ENCODE data around the gene PGK1. TPM values are rescaled to one million over a fixed set of nuclear protein-coding genes. Genes with fewer than 3 reads are reported as not detected.
A peak's percentile ranks its signal among the peaks of the same experiment; 100 is the strongest.

PGK1 gene
- total and polyA plus RNA-seq, 9 of the 15 experiments (the other 6 are each of a cell fraction or from before 2014, with no cell fraction given) = 199 to 1,378 (median 378) TPM

DNA sequence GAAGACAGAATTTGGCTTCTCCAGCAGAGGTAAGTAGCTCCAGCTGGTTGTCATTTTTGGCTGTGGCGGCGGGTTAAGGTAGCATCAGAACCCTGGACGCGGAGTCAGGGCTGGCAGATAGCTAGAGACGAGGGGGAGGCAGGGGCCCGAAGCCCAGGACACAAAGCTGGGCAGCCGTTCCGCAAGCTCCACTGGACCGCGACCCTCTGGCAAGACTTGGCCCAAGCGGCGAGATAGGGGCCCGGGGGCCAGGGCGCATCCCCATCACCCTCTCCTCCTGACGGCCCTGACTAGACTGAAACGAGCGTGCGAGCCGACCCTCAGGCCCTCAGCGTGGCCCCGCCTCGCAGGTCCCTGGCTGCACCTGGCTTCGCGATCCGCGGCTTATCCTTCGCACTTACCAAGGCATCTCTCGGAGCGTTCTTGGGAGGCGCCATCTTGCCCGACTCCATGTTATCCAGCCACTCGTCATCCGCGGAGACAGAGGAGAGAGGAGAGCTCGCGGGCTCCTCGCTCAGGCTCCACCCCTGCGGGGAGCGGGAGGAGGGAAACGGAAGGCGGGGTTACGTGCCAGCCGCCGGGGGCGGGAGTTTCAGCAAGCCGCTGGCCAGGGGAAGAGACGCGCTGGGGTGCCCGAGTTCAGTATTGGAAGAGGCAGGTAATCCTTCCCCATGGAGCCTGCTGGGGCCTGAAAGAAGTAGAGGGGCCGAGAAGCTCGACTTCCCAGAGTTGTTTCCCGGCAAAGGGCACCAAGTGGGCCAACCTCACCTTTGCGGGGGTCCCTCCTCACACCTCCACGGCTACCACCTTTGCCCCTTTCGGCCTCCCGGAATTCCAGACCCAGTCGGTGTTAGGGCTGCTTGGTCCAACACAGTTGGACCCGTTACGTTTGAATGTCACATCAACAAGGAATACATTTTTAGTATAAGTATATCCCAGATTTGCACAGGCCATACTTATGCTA, 35.4 kb downstream of the PGK1 start, which contains the start of gene TAF9B (continued):
- TF ChIP-seq, protein P1, sequence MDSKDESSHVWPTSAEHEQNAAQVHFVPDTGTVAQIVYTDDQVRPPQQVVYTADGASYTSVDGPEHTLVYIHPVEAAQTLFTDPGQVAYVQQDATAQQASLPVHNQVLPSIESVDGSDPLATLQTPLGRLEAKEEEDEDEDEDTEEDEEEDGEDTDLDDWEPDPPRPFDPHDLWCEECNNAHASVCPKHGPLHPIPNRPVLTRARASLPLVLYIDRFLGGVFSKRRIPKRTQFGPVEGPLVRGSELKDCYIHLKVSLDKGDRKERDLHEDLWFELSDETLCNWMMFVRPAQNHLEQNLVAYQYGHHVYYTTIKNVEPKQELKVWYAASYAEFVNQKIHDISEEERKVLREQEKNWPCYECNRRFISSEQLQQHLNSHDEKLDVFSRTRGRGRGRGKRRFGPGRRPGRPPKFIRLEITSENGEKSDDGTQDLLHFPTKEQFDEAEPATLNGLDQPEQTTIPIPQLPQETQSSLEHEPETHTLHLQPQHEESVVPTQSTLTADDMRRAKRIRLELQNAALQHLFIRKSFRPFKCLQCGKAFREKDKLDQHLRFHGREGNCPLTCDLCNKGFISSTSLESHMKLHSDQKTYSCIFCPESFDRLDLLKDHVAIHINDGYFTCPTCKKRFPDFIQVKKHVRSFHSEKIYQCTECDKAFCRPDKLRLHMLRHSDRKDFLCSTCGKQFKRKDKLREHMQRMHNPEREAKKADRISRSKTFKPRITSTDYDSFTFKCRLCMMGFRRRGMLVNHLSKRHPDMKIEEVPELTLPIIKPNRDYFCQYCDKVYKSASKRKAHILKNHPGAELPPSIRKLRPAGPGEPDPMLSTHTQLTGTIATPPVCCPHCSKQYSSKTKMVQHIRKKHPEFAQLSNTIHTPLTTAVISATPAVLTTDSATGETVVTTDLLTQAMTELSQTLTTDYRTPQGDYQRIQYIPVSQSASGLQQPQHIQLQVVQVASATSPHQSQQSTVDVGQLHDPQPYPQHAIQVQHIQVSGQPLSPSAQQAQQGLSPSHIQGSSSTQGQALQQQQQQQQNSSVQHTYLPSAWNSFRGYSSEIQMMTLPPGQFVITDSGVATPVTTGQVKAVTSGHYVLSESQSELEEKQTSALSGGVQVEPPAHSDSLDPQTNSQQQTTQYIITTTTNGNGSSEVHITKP (IDR thresholded peaks at IDR 0.05; ENCODE audit: partially characterized antibody) = no peak
- TF ChIP-seq ZNF766 (CRISPR knock-in tag; conservative IDR thresholded peaks at IDR 0.05) (no peak), ZNF644 (tag; IDR thresholded peaks at IDR 0.05; ENCODE audit: low read depth) (no peak), TAF1 (IDR thresholded peaks at IDR 0.05; ENCODE audit: control insufficient read depth, extremely low read depth, insufficient read depth, low read length, severe bottlenecking) (peak; percentile 79), POLR2AphosphoS5 (IDR thresholded peaks at IDR 0.05; ENCODE audit: control insufficient read depth, insufficient read depth, low read depth, low read length) (peak; percentile 74), NRF1 (conservative IDR thresholded peaks at IDR 0.05 in 1 of 2, IDR thresholded peaks at IDR 0.05 in 1 of 2) (peak in 1 of 2 experiments; percentile 34; a peak in 1 of 4 replicates), GABPB1 (CRISPR knock-in tag; IDR thresholded peaks at IDR 0.05) (0 out of 2 replicates have a peak, but pooled peaks have one; percentile 25), ZNF12 (CRISPR knock-in tag; IDR thresholded peaks at IDR 0.05) (no peak), NFRKB (IDR thresholded peaks at IDR 0.05; ENCODE audit: low read depth) (peak; percentile 68; the same call in 1 of the 2 replicates), TARDBP (IDR thresholded peaks at IDR 0.05) (no peak)
- TF ChIP-seq, protein P2, sequence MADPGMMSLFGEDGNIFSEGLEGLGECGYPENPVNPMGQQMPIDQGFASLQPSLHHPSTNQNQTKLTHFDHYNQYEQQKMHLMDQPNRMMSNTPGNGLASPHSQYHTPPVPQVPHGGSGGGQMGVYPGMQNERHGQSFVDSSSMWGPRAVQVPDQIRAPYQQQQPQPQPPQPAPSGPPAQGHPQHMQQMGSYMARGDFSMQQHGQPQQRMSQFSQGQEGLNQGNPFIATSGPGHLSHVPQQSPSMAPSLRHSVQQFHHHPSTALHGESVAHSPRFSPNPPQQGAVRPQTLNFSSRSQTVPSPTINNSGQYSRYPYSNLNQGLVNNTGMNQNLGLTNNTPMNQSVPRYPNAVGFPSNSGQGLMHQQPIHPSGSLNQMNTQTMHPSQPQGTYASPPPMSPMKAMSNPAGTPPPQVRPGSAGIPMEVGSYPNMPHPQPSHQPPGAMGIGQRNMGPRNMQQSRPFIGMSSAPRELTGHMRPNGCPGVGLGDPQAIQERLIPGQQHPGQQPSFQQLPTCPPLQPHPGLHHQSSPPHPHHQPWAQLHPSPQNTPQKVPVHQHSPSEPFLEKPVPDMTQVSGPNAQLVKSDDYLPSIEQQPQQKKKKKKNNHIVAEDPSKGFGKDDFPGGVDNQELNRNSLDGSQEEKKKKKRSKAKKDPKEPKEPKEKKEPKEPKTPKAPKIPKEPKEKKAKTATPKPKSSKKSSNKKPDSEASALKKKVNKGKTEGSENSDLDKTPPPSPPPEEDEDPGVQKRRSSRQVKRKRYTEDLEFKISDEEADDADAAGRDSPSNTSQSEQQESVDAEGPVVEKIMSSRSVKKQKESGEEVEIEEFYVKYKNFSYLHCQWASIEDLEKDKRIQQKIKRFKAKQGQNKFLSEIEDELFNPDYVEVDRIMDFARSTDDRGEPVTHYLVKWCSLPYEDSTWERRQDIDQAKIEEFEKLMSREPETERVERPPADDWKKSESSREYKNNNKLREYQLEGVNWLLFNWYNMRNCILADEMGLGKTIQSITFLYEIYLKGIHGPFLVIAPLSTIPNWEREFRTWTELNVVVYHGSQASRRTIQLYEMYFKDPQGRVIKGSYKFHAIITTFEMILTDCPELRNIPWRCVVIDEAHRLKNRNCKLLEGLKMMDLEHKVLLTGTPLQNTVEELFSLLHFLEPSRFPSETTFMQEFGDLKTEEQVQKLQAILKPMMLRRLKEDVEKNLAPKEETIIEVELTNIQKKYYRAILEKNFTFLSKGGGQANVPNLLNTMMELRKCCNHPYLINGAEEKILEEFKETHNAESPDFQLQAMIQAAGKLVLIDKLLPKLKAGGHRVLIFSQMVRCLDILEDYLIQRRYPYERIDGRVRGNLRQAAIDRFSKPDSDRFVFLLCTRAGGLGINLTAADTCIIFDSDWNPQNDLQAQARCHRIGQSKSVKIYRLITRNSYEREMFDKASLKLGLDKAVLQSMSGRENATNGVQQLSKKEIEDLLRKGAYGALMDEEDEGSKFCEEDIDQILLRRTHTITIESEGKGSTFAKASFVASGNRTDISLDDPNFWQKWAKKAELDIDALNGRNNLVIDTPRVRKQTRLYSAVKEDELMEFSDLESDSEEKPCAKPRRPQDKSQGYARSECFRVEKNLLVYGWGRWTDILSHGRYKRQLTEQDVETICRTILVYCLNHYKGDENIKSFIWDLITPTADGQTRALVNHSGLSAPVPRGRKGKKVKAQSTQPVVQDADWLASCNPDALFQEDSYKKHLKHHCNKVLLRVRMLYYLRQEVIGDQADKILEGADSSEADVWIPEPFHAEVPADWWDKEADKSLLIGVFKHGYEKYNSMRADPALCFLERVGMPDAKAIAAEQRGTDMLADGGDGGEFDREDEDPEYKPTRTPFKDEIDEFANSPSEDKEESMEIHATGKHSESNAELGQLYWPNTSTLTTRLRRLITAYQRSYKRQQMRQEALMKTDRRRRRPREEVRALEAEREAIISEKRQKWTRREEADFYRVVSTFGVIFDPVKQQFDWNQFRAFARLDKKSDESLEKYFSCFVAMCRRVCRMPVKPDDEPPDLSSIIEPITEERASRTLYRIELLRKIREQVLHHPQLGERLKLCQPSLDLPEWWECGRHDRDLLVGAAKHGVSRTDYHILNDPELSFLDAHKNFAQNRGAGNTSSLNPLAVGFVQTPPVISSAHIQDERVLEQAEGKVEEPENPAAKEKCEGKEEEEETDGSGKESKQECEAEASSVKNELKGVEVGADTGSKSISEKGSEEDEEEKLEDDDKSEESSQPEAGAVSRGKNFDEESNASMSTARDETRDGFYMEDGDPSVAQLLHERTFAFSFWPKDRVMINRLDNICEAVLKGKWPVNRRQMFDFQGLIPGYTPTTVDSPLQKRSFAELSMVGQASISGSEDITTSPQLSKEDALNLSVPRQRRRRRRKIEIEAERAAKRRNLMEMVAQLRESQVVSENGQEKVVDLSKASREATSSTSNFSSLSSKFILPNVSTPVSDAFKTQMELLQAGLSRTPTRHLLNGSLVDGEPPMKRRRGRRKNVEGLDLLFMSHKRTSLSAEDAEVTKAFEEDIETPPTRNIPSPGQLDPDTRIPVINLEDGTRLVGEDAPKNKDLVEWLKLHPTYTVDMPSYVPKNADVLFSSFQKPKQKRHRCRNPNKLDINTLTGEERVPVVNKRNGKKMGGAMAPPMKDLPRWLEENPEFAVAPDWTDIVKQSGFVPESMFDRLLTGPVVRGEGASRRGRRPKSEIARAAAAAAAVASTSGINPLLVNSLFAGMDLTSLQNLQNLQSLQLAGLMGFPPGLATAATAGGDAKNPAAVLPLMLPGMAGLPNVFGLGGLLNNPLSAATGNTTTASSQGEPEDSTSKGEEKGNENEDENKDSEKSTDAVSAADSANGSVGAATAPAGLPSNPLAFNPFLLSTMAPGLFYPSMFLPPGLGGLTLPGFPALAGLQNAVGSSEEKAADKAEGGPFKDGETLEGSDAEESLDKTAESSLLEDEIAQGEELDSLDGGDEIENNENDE (IDR thresholded peaks at IDR 0.05; ENCODE audit: low read depth, low read length) = no peak

Data from K562 (cell line).